ENCODE results near the gene HCAR3. TPM values are rescaled to one million over a fixed set of nuclear protein-coding genes. Genes with fewer than 3 reads are reported as not detected.

HCAR3 gene
- polyA plus RNA-seq, 2 donors = 7.5 to 10.2 TPM

DNA sequence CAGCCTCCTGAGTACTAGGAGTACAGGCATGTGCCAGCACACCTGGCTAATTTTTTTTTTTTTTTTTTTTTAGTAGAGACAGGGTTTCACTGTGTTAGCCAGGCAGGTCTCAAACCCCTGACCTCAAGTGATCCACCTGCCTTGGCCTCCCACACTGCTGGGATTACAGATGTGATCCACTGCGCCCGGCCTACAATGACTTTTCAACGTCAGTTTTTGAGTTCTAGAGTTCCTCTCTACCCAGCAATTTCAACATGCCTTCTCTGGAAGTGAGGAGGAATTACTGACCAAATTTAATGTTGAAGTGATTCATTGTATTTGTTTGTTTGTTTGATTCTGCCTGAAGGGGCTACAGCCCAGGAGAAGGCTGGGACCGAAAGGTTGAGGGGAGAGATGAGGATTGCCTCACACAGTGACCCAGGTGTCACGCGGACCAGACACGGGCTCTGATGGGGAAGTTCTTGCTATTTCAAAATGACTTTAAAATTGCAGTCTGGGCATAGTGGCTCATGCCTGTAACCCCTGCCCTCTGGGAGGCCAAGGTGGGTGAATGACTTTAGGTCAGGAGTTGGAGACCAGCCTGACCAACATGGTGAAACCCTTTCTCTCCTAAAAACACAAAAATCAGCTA, 27.4 kb upstream of the HCAR3 start:
- H3K27me3 ChIP-seq (ENCODE audit: control insufficient read depth in 1 of 2, insufficient read depth in 2 of 2, low read length in 2 of 2) = no peaks in the 10 kb centered on the region
- H3K4me1 ChIP-seq (ENCODE audit: control insufficient read depth in 2 of 2, insufficient read depth in 2 of 2, low read length in 1 of 2) = no peaks in the 10 kb centered on the region
- H3K27ac ChIP-seq (ENCODE audit: low read depth in 2 of 2, low read length in 1 of 2) = no peak overlapping the region
- H3K4me3 ChIP-seq (ENCODE audit: low read depth in 1 of 2, low read length in 2 of 2) = no peak overlapping the region
- WGBS, 2 donors = 92 to 93% methylated on average over 7 of the region's 7 CpGs
- no peaks in the 10 kb centered on the region for H3K9me3 ChIP-seq (ENCODE audit: control insufficient read depth in 2 of 2, insufficient read depth in 1 of 2, low read depth in 1 of 2, low read length in 1 of 2)
- H3K36me3 ChIP-seq (ENCODE audit: control insufficient read depth in 2 of 2, insufficient read depth in 2 of 2, low read length in 1 of 2) = no peaks in the 10 kb centered on the region

DNA sequence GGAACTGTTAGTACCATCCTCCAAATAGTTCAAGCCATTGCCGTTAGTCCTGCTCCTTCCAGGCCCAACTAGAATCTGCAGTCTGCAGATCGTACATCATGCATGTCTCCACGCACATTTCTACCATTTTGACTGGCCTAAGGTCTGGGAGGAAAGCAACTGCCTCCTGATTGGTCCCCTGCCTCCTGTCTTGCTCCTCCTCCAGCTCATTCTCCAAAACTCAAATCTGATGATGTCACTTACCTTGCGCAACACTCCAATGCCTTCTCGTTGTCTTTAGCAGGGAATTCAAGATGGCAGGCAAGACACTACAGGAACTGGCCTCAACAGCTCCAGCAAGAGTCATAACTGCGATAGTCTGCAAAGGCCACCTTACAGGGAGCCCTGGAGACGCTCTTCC, 23.7 kb upstream of the HCAR3 start:
- no peaks in the 10 kb centered on the region for H3K27me3 ChIP-seq (ENCODE audit: control insufficient read depth in 1 of 2, insufficient read depth in 2 of 2, low read length in 2 of 2)
- WGBS, 2 donors = 88 to 95% methylated on average over 7 of the region's 7 CpGs
- H3K9me3 ChIP-seq (ENCODE audit: control insufficient read depth in 2 of 2, insufficient read depth in 1 of 2, low read depth in 1 of 2, low read length in 1 of 2) = no peaks in the 10 kb centered on the region
- no peak overlapping the region for H3K27ac ChIP-seq (ENCODE audit: low read depth in 2 of 2, low read length in 1 of 2)
- no peak overlapping the region for H3K4me3 ChIP-seq (ENCODE audit: low read depth in 1 of 2, low read length in 2 of 2)
- H3K4me1 ChIP-seq (ENCODE audit: control insufficient read depth in 2 of 2, insufficient read depth in 2 of 2, low read length in 1 of 2) = no peaks in the 10 kb centered on the region
- no peaks in the 10 kb centered on the region for H3K36me3 ChIP-seq (ENCODE audit: control insufficient read depth in 2 of 2, insufficient read depth in 2 of 2, low read length in 1 of 2)

DNA sequence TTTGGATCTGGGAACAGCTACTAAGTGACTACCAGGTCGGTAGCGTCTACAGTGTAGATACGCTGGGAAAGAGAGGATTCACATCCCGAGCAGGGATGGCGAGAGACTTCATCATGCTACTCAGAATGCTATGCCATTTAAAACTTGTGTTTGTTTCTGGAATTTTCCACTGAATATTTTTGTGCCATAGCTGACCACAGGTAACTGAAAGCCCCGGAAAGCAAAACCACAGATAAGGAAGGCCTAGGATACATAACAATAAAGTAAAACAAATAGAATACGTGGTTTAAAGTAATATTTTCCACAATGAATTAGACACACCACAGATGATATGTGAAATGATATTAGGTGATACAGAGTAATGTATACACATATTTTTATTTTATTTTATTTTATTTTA, 22.0 kb upstream of the HCAR3 start:
- 88 to 89% methylated on average over 7 of the region's 7 CpGs for WGBS, 2 donors
- Histone ChIP-seq H3K4me3 (ENCODE audit: low read depth in 1 of 2, low read length in 2 of 2) (no peak overlapping the region), H3K9me3 (ENCODE audit: control insufficient read depth in 2 of 2, insufficient read depth in 1 of 2, low read depth in 1 of 2, low read length in 1 of 2) (no peaks in the 10 kb centered on the region), H3K27me3 (ENCODE audit: control insufficient read depth in 1 of 2, insufficient read depth in 2 of 2, low read length in 2 of 2) (no peaks in the 10 kb centered on the region), H3K27ac (ENCODE audit: low read depth in 2 of 2, low read length in 1 of 2) (no peak overlapping the region), H3K36me3 (ENCODE audit: control insufficient read depth in 2 of 2, insufficient read depth in 2 of 2, low read length in 1 of 2) (no peaks in the 10 kb centered on the region), H3K4me1 (ENCODE audit: control insufficient read depth in 2 of 2, insufficient read depth in 2 of 2, low read length in 1 of 2) (no peaks in the 10 kb centered on the region)

DNA sequence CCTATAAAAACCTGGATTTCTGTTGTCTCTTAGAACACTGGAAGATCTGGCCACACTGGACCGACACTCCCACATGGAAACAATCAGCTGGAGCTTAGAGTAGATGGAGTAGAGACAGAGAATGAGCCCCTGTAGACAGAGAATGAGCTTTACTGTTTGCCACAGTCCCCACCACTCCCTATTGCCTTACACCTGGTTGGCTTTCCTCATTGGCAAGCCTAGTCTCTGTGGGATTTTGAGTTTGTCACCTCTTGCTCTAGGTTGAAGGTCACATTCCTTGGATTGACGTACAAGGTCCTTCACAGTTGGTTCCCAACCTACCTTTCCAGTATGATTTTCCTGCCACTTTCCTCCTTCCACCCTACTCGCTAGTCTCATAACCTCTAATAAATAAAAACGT, 16.0 kb upstream of the HCAR3 start:
- 84 to 90% methylated on average over 4 of the region's 4 CpGs for WGBS, 2 donors
- Histone ChIP-seq H3K36me3 (ENCODE audit: control insufficient read depth in 2 of 2, insufficient read depth in 2 of 2, low read length in 1 of 2) (no peaks in the 10 kb centered on the region), H3K9me3 (ENCODE audit: control insufficient read depth in 2 of 2, insufficient read depth in 1 of 2, low read depth in 1 of 2, low read length in 1 of 2) (peaks cover 0 to 2% of the 10 kb centered on the region in 2 donors), H3K4me1 (ENCODE audit: control insufficient read depth in 2 of 2, insufficient read depth in 2 of 2, low read length in 1 of 2) (no peaks in the 10 kb centered on the region), H3K27ac (ENCODE audit: low read depth in 2 of 2, low read length in 1 of 2) (peak overlapping the region; percentile 45 to 64), H3K27me3 (ENCODE audit: control insufficient read depth in 1 of 2, insufficient read depth in 2 of 2, low read length in 2 of 2) (no peaks in the 10 kb centered on the region), H3K4me3 (ENCODE audit: low read depth in 1 of 2, low read length in 2 of 2) (no peak overlapping the region)

DNA sequence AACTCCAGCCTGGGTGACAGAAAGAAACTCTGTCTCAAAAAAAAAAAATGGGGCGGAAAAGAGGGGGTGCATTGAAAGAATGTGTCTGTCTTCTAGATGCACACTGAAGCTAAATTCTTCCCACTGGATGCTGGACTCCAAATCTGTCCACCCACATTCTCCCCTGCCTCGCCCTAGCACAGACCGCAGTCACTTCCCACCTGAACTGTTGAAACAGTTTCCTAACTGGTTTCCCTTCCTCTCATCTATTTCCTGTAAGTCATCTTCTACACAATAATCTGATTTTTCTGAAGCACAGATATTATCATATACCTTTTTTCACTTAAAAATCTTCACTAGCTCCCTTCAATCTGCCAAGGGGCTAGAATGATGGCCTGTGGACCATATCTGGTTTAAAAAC, 15.6 kb upstream of the HCAR3 start:
- no peaks in the 10 kb centered on the region for H3K36me3 ChIP-seq (ENCODE audit: control insufficient read depth in 2 of 2, insufficient read depth in 2 of 2, low read length in 1 of 2)
- H3K27me3 ChIP-seq (ENCODE audit: control insufficient read depth in 1 of 2, insufficient read depth in 2 of 2, low read length in 2 of 2) = no peaks in the 10 kb centered on the region
- H3K27ac ChIP-seq (ENCODE audit: low read depth in 2 of 2, low read length in 1 of 2) = peak overlapping the region; percentile 45 to 64
- H3K4me1 ChIP-seq (ENCODE audit: control insufficient read depth in 2 of 2, insufficient read depth in 2 of 2, low read length in 1 of 2) = no peaks in the 10 kb centered on the region
- no peak overlapping the region for H3K4me3 ChIP-seq (ENCODE audit: low read depth in 1 of 2, low read length in 2 of 2)
- peaks cover 0 to 2% of the 10 kb centered on the region in 2 donors for H3K9me3 ChIP-seq (ENCODE audit: control insufficient read depth in 2 of 2, insufficient read depth in 1 of 2, low read depth in 1 of 2, low read length in 1 of 2)
- WGBS, 2 donors = 70 to 74% methylated on average over 3 of the region's 3 CpGs

DNA sequence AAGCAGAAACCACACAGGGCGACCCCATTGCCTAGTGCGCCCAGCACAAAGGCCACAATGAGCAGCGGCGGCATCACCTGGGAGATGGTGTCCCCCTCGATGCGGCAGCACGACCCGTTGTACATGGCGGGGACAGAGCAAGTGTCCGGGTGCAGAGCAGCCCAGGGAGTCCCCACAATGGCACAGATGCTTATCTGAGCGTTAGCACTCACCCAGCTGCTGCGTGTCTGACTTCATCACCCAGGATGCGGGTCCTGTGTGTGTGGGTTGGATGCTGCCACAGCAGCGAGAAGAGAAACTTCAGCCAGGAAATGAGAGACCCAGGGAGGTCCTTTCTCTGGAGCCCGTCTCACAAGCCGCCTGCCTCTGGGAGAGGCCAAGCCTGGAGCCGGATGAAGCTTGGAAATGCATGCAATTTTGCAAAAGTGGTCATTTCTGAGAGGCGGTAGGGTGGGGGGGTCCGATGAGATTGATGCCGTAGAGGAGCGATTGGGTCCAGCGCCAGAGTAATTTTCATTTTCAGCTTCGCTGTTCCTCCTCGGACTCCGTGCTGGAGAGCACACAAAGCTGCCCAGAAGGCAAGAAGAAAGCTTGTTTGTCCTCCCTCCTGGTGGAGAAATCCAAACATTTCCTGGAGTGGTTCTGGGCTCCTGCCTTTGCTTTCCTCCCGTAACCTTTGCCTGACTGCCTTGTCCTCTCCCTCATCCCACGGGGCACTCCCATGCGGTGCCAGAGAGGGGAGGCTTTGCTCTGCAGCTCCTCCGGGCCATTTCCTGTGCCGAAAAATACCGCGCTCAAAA, 13.8 kb upstream of the HCAR3 start, which contains the start of gene HCAR1:
Gene HCAR1 (minus strand): TSS at position 630 of the 800 bp plus-strand sequence. CDS start 505 bp downstream, at position 125.
- H3K27me3 ChIP-seq (ENCODE audit: control insufficient read depth in 1 of 2, insufficient read depth in 2 of 2, low read length in 2 of 2) = no peaks in the 10 kb centered on the region
- H3K9me3 ChIP-seq (ENCODE audit: control insufficient read depth in 2 of 2, insufficient read depth in 1 of 2, low read depth in 1 of 2, low read length in 1 of 2) = peaks cover 0 to 2% of the 10 kb centered on the region in 2 donors
- no peak within 1 kb of the TSS for H3K27ac ChIP-seq (ENCODE audit: low read depth in 2 of 2, low read length in 1 of 2)
- no peaks in the 10 kb centered on the region for H3K36me3 ChIP-seq (ENCODE audit: control insufficient read depth in 2 of 2, insufficient read depth in 2 of 2, low read length in 1 of 2)
- 67 to 69% methylated on average over 32 of the region's 32 CpGs for WGBS, 2 donors
- no peaks in the 10 kb centered on the region for H3K4me1 ChIP-seq (ENCODE audit: control insufficient read depth in 2 of 2, insufficient read depth in 2 of 2, low read length in 1 of 2)
- H3K4me3 ChIP-seq (ENCODE audit: low read depth in 1 of 2, low read length in 2 of 2) = no peak within 1 kb of the TSS

DNA sequence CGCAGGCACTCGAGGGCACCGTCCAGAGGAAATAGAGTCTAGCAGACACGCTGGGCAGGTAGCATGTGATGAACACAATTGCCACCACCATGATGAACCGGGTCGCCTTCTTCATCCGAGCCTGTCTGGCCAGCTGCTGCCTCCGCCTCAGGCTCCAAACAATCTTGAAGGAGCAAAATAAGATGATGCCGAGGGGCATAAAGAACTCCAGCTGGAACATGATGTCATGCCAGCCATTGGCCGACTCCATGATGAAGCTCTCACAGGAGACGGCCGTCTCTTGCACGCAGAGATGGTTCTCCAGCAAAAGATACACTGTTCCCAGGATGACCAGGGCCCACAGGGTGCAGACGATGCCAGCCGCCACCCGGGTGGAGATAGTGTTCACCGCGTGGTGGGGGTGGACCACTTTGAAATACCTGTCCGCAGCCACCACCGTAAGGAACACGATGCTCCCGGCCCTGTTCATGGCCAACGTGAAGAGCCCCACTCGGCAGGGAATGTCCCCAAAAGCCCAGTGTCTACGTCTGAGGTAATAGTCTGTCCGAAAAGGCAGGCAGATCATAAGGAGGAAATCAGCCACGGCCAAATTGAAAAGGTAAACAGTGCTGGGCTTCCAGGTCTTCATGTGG, 13.1 kb upstream of the HCAR3 start:
- Histone ChIP-seq H3K4me1 (ENCODE audit: control insufficient read depth in 2 of 2, insufficient read depth in 2 of 2, low read length in 1 of 2) (no peaks in the 10 kb centered on the region), H3K27me3 (ENCODE audit: control insufficient read depth in 1 of 2, insufficient read depth in 2 of 2, low read length in 2 of 2) (no peaks in the 10 kb centered on the region), H3K36me3 (ENCODE audit: control insufficient read depth in 2 of 2, insufficient read depth in 2 of 2, low read length in 1 of 2) (no peaks in the 10 kb centered on the region), H3K9me3 (ENCODE audit: control insufficient read depth in 2 of 2, insufficient read depth in 1 of 2, low read depth in 1 of 2, low read length in 1 of 2) (peaks cover 0 to 2% of the 10 kb centered on the region in 2 donors), H3K27ac (ENCODE audit: low read depth in 2 of 2, low read length in 1 of 2) (no peak overlapping the region), H3K4me3 (ENCODE audit: low read depth in 1 of 2, low read length in 2 of 2) (no peak overlapping the region)
- 90% methylated on average over 27 of the region's 27 CpGs for WGBS, 2 donors

DNA sequence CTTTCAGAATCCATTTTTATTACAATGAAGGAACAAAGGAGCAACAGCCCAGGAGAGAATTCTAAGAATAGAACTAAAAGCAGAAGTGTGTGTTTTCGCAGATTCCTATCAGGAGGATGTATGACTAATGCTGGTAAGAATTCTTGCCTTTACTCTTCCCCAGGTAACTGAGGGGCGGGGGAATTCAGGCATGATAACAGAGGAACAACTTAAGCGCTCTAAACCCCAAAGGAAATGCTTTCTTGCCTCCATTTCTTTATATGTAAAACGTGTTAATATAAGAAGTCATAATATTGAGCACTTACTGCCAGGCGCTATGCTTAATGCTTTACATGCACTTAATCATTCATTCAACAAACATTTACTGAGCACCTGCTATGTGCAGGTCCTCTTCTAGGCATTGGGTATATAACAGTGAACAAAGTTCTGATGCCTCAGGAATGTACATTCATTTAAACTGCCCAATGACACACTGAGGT, 9.5 kb upstream of the HCAR3 start:
- H3K4me3 ChIP-seq (ENCODE audit: low read depth in 1 of 2, low read length in 2 of 2) = no peak overlapping the region
- no peaks in the 10 kb centered on the region for H3K36me3 ChIP-seq (ENCODE audit: control insufficient read depth in 2 of 2, insufficient read depth in 2 of 2, low read length in 1 of 2)
- H3K4me1 ChIP-seq (ENCODE audit: control insufficient read depth in 2 of 2, insufficient read depth in 2 of 2, low read length in 1 of 2) = no peaks in the 10 kb centered on the region
- no peak overlapping the region for H3K27ac ChIP-seq (ENCODE audit: low read depth in 2 of 2, low read length in 1 of 2)
- no peaks in the 10 kb centered on the region for H3K27me3 ChIP-seq (ENCODE audit: control insufficient read depth in 1 of 2, insufficient read depth in 2 of 2, low read length in 2 of 2)
- 31 to 34% methylated on average over 5 of the region's 5 CpGs for WGBS, 2 donors
- no peaks in the 10 kb centered on the region for H3K9me3 ChIP-seq (ENCODE audit: control insufficient read depth in 2 of 2, insufficient read depth in 1 of 2, low read depth in 1 of 2, low read length in 1 of 2)

DNA sequence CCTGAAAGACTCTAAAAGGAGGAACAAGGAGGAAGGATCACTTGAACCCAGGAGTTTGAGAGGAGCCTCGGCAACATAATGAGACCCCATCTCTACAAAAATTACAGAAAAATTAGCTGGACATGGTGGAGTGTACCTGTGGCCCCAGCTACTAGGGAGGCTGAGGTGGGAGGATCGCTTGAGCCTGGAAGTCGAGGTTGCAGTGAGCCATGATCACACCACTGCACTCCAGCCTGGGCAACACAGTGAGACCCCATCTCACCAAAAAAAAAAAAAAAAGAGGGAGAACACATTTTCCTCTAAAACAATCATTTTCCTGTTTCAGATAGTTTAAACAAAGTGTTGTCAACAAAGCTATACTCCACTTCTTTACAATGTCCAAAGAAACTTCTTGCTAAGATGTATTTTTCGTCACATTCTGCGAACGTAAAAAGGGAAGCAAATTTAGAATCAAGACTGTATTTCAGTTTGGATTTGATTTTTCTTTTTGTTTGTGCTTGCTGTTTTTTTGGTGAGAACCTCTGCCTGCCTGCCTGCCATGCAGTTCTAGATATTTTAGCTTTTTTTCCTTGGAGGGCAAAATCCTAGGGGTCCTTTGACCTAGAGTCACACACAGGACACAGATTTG, 9.0 kb upstream of the HCAR3 start:
- no peaks in the 10 kb centered on the region for H3K27me3 ChIP-seq (ENCODE audit: control insufficient read depth in 1 of 2, insufficient read depth in 2 of 2, low read length in 2 of 2)
- no peaks in the 10 kb centered on the region for H3K4me1 ChIP-seq (ENCODE audit: control insufficient read depth in 2 of 2, insufficient read depth in 2 of 2, low read length in 1 of 2)
- 76 to 78% methylated on average over 6 of the region's 6 CpGs for WGBS, 2 donors
- H3K4me3 ChIP-seq (ENCODE audit: low read depth in 1 of 2, low read length in 2 of 2) = no peak overlapping the region
- no peaks in the 10 kb centered on the region for H3K9me3 ChIP-seq (ENCODE audit: control insufficient read depth in 2 of 2, insufficient read depth in 1 of 2, low read depth in 1 of 2, low read length in 1 of 2)
- H3K36me3 ChIP-seq (ENCODE audit: control insufficient read depth in 2 of 2, insufficient read depth in 2 of 2, low read length in 1 of 2) = no peaks in the 10 kb centered on the region
- no peak overlapping the region for H3K27ac ChIP-seq (ENCODE audit: low read depth in 2 of 2, low read length in 1 of 2)
